Measurements from ENCODE around the gene BLOC1S6. TPM values are rescaled to one million over a fixed set of nuclear protein-coding genes. Genes with fewer than 3 reads are reported as not detected.
A peak's percentile ranks its signal among the peaks of the same experiment; 100 is the strongest.

BLOC1S6 gene
- total RNA-seq, 4 donors from 2014 or later, result 35.6 to 70.8 (median 52.5) TPM

DNA sequence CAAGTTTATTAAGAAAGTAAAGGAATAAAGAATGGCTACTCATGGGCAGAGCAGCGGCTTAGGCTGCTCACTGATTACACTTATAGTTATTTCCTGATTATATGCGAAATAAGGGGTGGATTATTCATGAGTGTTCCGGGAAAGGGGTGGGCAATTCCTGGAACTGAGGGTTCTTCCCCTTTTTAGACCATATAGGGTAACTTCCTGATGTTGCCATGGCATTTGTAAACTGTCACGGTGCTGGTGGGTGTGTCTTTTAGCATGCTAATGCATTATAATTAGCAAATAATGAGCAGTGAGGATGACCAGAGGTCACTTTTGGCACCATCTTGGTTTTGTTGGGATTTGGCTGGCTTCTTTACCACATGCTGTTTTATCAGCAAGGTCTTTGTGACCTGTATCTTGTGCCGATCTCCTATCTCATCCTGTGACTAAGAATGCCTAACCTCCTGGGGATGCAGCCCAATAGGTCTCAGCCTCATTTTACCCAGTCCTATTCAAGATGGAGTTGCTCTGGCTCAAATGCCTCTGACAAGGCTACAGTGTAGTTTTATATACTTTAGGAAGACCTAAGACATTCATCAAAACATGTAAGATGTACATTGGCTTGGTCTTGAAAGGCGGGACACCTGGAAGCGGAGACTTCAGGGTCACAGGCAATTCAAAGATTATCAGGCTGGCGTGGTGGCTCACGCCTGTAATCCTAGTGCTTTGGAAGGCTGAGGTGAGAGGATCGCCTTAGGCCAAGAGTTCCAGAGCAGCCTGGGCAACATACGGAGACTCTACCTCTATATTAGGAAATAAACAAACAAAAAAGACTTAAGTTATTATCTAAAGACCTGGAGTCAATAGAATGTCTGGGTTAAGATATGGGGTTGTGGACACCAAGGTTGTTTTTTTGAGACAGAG, 3.2 kb upstream of the BLOC1S6 start:
- TF ChIP-seq, protein P1, sequence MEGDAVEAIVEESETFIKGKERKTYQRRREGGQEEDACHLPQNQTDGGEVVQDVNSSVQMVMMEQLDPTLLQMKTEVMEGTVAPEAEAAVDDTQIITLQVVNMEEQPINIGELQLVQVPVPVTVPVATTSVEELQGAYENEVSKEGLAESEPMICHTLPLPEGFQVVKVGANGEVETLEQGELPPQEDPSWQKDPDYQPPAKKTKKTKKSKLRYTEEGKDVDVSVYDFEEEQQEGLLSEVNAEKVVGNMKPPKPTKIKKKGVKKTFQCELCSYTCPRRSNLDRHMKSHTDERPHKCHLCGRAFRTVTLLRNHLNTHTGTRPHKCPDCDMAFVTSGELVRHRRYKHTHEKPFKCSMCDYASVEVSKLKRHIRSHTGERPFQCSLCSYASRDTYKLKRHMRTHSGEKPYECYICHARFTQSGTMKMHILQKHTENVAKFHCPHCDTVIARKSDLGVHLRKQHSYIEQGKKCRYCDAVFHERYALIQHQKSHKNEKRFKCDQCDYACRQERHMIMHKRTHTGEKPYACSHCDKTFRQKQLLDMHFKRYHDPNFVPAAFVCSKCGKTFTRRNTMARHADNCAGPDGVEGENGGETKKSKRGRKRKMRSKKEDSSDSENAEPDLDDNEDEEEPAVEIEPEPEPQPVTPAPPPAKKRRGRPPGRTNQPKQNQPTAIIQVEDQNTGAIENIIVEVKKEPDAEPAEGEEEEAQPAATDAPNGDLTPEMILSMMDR (IDR thresholded peaks at IDR 0.05), result no peak
- TF ChIP-seq POLR2A (IDR thresholded peaks at IDR 0.05), result no peak
- TF ChIP-seq EP300 (IDR thresholded peaks at IDR 0.05), result no peak
- no peak for DNase-seq (ENCODE audit: low spot score in 2 of 2)
- Histone ChIP-seq H3K4me1 (peaks cover 0 to 30% (median 10%) of the 10 kb centered on the region in 4 donors), H3K4me3 (no peak overlapping the region), H3K27me3 (no peaks in the 10 kb centered on the region), H3K9me3 (no peaks in the 10 kb centered on the region), H3K27ac (no peak overlapping the region), H3K36me3 (no peaks in the 10 kb centered on the region)
- 88 to 93% methylated on average over 11 of the region's 11 CpGs for WGBS, 2 donors

DNA sequence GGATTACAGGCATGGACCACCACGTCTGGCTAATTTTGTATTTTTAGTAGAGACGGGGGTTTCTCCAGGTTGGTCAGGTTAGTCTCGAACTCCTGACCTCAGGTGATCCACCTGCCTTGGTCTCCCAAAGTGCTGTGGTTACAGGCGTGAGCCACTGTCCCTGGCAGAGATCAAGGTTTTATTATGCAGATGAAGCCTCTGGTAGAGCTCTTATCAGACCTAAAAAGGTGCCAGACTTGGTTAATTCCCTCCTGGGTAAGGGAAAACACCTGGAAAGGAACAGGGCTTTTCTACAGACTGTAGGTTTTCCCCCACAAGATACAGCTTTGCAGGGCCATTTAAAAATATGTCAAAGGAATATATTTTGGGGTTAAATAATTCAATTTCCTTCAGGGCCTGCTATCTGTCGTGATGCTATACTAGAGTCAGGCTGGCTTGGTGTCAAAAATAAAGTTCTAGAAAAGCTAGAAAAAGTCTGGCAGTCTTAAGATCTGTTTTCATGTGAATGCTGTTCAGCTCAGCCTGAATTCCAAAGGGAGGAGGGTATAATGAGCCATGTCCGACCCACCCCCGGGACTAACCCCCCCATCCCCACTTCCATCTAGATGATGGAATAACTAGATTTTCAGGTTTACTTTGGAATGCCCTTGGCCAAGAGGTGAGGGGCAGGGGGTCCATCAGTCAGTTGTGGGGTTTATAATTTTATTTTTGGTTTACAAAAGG, 1.9 kb upstream of the BLOC1S6 start:
- peaks cover 0 to 43% (median 18%) of the 10 kb centered on the region in 4 donors for H3K4me1 ChIP-seq
- no peaks in the 10 kb centered on the region for H3K27me3 ChIP-seq
- H3K4me3 ChIP-seq, result no peak overlapping the region
- no peaks in the 10 kb centered on the region for H3K36me3 ChIP-seq
- no peaks in the 10 kb centered on the region for H3K9me3 ChIP-seq
- no peak for DNase-seq (ENCODE audit: low spot score in 2 of 2)
- 63 to 66% methylated on average over 7 of the region's 7 CpGs for WGBS, 2 donors
- peak overlapping the region in 2 of 4 donors; percentile 93 to 100 for H3K27ac ChIP-seq
- TF ChIP-seq, protein P1 (IDR thresholded peaks at IDR 0.05), result no peak
- no peak for TF ChIP-seq POLR2A (IDR thresholded peaks at IDR 0.05)
- no peak for TF ChIP-seq EP300 (IDR thresholded peaks at IDR 0.05)

DNA sequence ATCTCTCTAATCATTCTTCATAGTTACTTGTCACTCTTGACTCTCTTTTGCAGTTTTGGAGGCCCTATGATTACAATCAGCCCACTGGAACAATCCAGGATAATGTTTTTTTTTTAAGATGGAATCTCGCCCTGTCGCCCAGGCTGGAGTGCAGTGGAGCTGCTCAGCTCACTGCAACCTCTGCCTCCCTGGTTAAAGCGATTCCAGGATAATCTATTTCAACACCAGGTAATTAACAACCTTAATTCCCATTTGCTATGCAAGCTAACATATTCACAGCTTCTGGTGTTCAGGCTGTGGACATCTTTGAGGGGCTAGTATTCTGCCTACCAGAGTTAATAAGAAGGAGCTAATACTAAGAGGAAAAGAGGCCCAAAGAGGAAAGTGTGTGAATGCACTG, 1.1 kb upstream of the BLOC1S6 start:
- 73 to 76% methylated on average over 3 of the region's 3 CpGs for WGBS, 2 donors
- H3K27me3 ChIP-seq, result no peaks in the 10 kb centered on the region
- peaks cover 0 to 52% (median 20%) of the 10 kb centered on the region in 4 donors for H3K4me1 ChIP-seq
- peak overlapping the region; percentile 93 to 100 (median 97) for H3K27ac ChIP-seq
- no peaks in the 10 kb centered on the region for H3K9me3 ChIP-seq
- H3K4me3 ChIP-seq, result peak overlapping the region; percentile 68 to 91 (median 77)
- H3K36me3 ChIP-seq, result no peaks in the 10 kb centered on the region
- DNase-seq (ENCODE audit: low spot score in 2 of 2), result no peak
- TF ChIP-seq EP300 (IDR thresholded peaks at IDR 0.05) (no peak), POLR2A (IDR thresholded peaks at IDR 0.05) (no peak)
- TF ChIP-seq, protein P1 (IDR thresholded peaks at IDR 0.05), result no peak

DNA sequence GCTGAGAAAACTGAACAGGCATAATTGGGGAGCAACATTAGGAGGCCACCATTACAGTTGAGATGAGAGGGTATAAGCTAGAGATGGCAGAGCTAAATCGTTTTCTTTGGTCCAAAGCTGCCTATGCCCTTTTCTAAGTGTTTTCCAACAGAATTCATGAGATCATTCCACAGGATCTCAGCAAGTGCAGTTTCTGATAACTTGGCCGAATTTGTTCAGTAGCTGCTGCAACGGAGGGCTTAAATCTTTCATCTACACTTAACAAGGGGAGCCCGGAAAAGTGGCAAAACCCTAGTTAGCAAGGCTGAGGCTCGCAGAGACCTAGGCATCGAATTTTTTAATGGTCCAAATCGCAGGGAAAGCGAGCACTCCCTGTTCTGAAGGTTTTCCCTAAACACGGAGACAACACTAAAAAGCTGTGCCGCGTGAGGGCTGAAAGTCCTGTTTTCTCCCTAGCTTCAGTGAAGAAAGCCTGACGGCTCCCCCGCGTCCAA, 531 bp upstream of the BLOC1S6 start:
- H3K27ac ChIP-seq, result peak overlapping the region; percentile 93 to 100 (median 97)
- WGBS, 2 donors, result 0 to 4% methylated on average over 13 to 14 of the region's 14 CpGs

More for the DNA sequence above, 531 bp upstream of the BLOC1S6 start:
- H3K4me3 ChIP-seq, result peak overlapping the region; percentile 68 to 91 (median 77)
- no peaks in the 10 kb centered on the region for H3K36me3 ChIP-seq
- peaks cover 0 to 57% (median 20%) of the 10 kb centered on the region in 4 donors for H3K4me1 ChIP-seq
- no peaks in the 10 kb centered on the region for H3K9me3 ChIP-seq
- no peak for DNase-seq (ENCODE audit: low spot score in 2 of 2)
- H3K27me3 ChIP-seq, result no peaks in the 10 kb centered on the region
- no peak for TF ChIP-seq POLR2A (IDR thresholded peaks at IDR 0.05)
- TF ChIP-seq EP300 (IDR thresholded peaks at IDR 0.05), result no peak
- TF ChIP-seq, protein P1 (IDR thresholded peaks at IDR 0.05), result no peak
